DOHH2 (cell line): ENCODE data around the gene TVP23C.

Source experiments
- EZH2phosphoT487 ChIP-seq: fragments of 200-600 bp; sonication (generic); IDR thresholded peaks from 2 replicates; pipeline ENCODE4 v1.6.1; 2017; ENCODE audit warnings: borderline replicate concordance, mild to moderate bottlenecking, antibody characterized with exemption, low read length, moderate library complexity, mixed read lengths
- TF ChIP-seq, protein P1 (sequence below): fragments of 200-600 bp; sonication (generic); IDR thresholded peaks from one replicate; pipeline ENCODE4 v1.5.1; 2014; ENCODE audit warnings: antibody characterized with exemption, mild to moderate bottlenecking, low read depth, low read length; ENCODE audit not compliant: poor library complexity, severe bottlenecking

DNA sequence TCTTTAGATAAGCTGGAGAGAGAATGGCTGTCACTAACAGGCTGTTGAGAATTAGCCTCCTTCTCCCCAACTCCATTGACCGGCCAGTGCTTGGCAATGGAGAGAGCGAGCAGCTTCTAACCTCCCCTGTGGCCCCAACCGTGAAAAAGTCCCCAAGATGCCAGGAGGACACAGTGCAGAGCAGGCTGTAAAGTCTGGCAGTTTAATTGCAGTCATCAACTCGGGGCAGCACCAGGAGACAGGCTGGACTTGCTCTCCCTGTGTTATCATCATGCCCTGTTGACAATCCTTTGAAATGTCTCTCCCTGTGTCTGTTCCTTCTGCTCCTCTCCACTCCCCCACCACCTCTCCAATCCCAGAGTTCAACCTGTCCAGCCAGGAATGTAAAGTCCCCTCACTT lies 95.2 kb downstream of the TVP23C start:
- TF ChIP-seq EZH2phosphoT487: no peak
- TF ChIP-seq, protein P1, sequence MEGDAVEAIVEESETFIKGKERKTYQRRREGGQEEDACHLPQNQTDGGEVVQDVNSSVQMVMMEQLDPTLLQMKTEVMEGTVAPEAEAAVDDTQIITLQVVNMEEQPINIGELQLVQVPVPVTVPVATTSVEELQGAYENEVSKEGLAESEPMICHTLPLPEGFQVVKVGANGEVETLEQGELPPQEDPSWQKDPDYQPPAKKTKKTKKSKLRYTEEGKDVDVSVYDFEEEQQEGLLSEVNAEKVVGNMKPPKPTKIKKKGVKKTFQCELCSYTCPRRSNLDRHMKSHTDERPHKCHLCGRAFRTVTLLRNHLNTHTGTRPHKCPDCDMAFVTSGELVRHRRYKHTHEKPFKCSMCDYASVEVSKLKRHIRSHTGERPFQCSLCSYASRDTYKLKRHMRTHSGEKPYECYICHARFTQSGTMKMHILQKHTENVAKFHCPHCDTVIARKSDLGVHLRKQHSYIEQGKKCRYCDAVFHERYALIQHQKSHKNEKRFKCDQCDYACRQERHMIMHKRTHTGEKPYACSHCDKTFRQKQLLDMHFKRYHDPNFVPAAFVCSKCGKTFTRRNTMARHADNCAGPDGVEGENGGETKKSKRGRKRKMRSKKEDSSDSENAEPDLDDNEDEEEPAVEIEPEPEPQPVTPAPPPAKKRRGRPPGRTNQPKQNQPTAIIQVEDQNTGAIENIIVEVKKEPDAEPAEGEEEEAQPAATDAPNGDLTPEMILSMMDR: no peak
